ENCODE data around the gene HOXA13.

HOXA13 gene

DNA sequence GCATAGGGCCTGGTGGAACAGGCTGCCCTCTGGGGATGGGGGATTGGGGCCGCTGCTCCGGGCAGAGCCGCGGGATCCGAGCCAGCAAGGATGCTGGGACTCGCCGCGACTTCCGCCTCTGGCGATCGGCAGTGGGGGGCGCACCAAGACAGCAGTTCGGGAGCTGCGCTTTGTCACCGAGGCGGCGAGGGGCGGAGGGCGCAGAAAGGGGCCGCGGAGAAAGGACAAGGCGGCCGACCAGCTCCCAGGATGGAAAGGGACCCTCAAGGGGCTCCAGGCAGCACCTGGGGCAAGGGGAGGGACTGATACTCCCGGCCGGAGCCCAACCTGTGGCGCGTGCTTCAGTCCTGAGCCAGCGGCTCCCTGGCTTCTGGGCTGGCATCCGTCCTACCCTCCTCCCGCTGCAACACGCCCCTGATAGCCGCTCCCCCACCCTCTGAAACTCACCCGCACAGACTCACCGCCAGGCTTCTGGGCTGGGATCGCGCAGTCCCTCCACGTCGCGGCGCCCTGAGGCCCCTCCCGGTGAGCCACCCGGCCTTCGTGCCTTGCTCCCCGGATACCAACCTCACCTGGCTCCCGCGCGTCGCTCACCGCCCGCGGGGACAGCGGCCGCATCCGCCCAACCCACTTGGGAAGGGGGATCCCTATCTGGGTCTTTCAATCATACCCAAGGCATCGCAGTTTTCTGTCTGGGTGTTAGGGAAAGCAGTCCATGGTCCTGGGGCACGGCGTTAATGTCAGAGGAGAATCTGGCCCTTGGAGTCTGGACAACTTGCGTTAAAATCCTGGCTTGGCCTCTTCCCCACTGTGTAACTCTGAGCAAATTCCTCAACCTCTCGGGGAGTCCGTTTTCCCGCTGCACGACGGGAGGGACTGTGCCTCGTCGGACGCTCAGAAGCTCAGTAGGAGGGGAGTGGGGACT, 35.8 kb upstream of the HOXA13 start:
- peak; percentile 32 for DNase-seq

DNA sequence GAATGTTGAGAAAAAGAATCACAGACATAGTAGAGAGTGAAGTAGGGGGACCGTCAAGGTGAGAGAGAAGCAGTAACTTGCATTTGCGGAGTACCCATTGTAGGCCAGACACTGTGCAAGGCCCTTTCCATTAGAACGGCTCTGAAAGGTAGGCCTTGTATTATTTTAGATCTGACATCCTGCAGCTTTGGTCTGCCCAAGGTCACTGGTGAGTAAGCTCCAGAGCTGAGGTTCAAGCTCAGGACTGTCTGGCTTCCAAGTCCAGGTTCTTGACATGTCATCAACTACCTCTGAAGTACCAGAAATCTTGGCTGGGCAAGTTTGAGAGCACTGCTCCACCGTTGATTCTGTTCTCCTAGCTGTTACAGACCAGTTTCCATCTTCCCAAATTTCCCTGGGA, 29.6 kb upstream of the HOXA13 start:
- DNase-seq: no peak

DNA sequence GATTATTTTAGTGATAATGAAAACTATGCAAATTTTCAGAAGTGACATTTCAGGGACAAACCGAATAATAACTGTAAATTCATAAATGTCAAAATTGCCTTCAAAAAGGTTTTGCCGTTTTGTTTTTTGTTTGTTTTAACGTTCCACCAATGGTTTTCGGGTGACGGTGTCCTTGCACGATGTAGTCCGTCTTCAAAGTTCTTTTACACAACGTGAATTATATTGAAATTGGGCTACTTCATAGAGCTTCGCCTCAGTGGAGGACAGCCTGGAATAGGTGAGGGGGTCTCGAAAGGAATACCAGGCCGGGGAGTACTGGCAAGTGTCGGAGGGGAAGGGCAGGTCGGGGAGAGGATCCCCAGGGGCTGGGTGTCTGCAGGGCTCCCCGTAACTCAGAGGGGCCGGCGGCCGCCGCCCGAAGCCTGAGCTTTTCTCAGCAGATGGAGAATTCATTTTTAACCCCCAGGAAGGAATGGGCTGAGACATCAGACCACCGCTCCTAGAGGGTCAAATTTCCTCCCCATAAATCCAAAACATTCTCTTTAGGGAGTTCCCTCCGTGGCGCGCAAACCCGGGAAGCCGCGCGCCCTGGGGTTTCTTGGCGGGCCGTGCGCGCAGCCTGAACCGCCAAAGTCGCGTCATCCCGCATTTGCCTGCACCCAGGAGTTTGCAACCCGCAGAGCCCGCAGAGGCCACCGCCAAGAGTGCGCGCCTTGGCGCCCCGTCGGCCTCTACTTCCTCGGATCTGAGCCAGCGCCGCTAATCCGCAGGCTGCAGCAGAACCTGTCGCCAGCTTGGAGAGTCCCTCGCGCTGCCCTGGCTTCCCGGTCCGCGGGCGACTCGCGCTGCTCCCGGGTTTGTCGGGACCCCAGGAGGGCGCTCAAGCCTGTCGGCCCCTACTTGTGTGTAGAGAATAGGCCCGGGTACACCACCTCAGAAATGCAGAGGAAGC, 25.4 kb upstream of the HOXA13 start:
- DNase-seq: no peak

DNA sequence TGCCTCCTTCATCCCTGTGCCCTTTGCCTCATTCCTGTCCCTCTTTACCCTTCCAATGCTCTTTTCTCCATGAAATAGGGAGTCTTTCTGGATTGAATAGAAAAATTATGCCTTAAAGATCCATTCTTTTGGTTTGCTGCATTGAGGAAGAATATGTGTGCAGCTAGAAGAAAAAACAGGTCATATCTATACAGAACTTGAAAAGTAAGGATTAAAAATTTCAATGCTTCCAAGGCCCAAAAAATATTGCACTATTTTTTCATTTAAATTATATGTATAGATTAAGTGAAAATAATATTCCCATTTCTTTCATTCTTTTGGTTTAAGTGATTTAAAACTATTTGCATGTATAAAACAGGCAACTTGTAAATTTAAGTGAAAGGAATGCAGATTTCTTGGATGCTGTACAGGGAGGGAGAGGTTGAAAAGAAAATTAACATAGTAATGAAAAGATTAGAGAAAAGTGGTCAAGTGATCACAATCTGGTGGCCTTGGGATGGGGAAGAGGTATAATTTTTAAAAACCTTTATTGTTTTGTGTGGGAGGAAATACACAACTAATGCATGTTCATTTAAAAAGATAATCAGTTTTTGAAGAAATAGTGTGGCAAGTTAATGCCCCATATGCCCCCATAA, 24.2 kb upstream of the HOXA13 start:
- DNase-seq: no peak

DNA sequence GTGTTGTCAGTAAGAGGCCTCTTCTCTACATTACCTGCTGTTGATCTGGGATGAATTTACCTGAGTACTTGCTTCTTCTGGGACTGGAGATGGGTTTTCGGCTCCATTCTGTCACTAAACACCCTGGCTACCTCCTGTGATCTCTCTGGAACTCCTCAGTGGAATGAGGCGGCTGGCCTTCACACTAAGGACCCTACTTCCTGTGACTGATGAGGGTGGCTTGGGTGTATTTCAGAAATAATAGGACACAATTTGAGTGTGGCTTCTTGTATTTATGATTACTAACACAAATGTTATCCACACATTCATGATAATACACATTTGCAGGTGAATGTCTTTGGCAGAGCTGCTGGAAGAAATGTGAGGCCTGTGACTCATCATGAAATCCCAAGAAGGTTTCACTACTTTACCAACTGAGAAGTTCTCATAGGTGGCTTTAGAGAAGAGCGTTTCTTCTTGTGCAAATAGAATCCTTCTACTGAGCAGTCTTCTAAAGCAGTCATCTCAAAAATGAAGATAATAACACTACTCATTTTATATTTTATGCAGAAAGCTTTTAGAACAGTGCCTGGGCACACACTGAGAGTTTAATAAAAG, 21.4 kb upstream of the HOXA13 start:
- no peak for DNase-seq

DNA sequence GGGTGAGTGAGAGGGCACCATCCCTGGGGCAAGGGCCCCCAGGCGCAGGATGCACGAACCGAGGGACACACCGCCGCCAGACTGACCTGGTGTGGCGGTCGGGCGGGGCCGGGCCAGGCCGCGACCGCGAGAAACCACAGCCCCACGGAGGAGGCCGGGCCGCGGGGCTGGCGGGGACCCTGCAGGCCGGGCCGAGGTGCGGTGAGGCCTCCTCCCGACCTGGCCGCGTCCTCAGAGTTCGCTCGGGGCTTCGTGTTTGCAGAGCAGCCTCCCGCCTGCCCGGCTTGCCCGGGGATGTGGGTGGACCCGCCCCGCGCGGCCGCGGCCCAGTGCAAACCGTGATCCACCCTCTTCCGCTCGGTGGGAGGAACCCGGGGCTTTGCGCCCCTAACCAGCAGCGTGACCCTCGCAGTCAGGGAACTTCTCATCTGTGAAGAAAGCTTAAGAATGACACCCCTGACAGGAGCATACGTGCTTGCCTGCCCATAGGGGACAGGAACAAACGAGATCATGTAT, 20.6 kb upstream of the HOXA13 start:
- no peak for DNase-seq

DNA sequence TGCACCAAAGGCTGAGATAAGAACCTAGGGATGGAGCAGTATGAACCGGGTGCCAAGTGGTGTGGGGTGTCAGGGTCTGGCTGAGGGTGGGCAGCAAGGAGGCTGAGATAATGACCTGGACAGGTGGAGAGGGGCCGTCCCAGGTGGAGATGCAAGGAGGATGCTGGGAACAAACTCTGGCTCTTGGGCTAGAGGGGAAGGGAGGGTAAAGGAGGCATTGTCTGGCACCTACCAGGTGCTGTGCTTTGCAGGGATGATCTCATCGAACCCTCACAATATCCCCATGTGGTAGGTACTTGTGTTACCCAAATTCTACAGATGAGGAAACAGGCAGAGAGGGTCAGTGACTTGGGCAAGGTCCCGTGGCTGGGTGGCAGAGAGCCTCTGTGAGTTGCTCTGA, 19.9 kb upstream of the HOXA13 start:
- no peak for DNase-seq

DNA sequence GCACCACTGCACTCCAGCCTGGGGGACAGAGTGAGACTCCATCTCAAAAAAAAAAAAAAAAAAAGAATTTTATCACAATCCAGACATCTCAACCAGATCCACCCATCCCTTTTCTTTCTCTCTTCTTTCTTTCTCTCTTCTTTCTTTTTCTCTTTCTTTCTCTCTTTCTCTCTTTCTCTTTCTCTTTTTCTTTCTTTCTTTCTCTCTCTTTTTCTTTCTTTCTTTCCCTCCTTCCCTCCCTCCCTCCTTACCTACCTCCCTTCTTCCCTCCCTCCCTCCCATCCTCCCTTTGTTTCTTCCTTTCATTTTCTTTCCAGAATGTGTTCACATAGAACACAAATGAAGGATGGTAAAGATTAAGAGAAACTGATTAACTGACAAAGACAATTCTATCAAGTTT, 18.1 kb upstream of the HOXA13 start:
- DNase-seq: no peak

DNA sequence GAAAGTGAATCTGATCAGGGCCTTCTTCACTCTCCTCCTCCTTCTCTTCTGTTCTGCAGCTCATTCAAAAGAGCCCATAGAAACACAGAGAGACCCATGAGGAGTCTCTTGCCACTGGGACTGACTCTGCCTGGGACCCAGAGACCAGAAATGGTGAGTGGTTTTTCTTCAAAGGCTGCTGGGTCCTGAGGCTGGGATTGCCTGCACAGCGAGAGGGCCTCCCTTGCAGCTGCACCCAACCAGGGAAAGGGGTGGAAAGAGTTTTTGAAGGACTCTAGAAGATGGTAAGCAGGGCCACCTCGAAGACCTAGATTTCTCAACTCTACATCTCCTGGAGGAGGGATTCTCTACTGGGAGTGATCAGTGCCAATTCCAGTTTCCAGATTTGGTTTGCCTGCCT, 15.5 kb upstream of the HOXA13 start:
- no peak for DNase-seq

DNA sequence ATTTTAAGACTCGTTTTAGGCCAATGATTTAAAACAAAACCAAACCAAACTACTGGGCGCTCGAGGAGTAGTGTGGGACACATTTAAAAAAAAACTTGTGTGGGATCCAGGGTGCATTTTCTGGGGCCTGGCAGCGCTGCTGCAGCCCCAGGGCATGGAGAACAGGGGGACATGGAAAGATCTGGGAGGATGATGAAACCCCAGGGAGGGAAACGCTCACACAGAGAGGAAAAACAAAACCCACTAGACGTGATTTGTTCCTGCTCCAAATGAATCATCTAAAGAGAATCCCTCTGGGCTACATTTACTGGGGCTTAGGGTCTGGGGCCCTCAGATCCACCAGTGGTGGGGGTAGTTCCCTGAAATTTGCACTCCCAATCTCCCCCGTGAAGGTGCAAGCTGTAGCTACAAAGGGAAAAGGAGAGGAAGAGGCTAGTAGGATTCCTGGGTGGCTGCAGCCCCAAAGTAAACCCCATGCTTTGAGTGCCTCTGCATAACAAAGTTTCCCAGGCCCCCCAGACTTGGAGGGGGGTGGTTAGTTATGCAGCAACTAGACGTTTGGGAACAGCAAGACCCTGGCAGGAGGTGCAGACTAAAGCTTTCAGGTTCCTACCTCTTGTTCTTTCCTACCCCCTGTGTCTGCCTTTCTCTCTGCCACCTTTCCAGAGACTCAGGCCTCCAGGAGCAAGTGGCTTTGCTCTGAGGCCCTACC, 14.5 kb upstream of the HOXA13 start:
- DNase-seq: no peak

DNA sequence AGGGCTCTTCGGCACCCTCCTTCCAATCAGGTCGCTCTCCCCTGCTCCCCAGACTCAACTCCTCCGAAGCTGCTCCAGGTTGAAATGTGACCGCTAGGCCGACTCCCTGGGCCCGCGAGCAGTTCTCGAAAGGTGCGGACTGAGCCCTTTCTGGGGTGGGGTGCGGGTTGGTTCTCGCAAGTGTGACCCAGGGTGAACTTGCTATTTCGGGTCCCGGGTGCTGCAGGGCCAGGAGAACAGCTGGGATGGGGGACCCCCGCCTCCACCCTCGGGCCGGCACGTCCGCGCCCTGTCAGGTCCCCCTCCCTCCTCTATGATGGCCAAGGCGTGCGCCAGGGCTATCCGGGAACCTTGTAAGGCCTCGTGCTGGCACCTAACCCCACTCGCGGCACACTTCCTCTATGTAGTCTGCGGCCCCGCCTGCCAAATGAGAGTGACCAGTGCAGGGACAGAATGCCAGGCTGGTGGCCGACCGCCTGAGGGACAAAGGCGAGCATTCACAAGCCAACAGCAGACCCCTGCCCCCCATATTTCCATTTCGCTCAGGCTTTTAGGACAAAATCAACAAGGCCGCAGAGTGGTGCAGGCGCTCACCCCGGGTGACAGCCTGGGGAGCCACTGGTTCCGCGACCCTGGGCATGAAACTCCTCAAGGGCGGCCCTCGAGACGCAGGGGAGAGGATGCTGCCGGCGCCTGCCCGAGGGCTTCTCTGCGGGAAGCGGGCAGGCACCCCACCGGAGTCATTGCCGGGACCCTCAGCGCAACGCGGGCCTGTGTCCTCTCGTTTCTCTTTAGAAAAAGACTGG, 13.7 kb upstream of the HOXA13 start:
- DNase-seq: no peak

DNA sequence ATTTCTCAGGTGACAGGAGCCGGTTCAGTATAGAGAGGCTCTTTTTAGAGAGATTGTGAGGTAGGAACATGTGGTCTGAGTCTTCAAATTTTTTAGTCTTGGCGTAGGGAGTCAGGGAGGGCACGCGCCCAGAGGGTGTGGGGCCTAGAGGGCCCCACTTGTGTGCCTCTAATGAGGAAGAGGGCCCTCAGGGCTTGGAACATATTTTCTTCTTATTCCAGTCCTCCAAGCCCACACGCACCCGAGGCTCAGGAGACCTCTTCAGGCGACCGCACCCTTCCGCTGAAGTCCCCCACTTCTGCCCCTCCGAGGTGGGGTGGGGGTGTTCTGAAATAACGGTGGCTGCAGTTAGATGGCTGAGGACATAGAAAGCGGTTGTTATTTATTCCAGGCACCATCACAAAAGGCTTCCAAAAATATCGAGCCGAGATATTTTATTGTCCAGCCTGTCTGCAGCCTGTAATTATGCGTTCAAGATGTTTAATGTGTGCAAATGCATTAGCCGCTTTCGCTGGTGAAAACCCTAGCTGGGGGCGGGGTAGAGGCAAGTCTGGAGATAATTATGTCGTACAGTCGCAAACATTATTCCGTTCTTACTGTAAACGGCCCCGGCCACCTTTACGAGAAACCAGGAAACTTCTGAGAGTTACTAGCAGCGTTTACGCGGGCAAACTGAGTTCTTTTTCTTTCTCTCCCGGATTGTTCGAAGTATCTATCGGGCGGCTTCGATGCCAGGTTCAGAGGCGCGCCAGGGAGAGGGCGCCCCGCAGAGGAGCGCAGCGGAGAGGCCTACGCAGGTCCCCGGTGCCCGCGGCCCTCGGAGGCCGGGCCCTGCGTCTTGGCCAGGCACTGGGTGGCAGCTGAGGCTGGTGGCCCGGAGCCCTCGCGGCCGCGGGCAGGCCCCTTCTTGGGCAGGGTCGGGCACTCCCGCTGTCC, 12.9 kb upstream of the HOXA13 start:
- DNase-seq: no peak

DNA sequence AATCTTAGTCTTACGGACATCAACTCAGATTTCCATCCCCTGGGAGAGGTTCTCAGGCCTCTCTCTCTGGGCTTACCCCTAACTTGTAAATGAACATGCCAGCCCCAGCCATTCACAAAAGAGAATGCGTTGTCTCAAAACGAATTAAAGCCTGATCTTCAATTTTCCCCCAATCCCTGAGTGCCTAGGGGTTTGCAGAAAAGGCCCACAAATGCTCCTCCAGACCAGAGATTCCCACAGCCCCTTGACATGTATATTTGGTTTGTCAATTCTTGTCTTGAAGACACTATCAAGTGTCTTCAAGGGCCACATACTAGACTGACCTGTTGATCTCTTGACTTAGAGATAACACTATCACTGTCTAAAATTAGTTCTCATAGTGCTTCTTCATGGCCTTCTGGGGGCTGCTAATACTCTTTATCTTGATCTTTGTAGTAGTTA, 11.9 kb upstream of the HOXA13 start:
- no peak for DNase-seq

DNA sequence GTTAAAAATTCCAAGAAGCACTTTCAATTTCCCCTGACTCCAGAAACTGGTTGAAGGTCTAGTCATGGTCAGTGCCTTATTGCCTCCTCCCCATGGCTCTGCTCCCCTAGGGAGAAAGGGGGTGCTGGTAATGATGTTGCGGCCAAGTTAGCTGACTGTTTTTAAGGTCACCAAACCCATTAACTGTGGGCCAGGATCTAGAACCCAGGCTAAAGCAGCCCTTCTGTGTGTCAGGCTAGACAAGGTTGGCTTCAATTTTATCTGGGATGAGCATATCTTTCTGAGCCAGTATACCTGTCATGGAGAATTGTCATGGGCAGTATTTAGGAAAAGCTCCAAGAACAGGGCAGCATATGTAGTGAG, 11.2 kb upstream of the HOXA13 start:
- DNase-seq: no peak

DNA sequence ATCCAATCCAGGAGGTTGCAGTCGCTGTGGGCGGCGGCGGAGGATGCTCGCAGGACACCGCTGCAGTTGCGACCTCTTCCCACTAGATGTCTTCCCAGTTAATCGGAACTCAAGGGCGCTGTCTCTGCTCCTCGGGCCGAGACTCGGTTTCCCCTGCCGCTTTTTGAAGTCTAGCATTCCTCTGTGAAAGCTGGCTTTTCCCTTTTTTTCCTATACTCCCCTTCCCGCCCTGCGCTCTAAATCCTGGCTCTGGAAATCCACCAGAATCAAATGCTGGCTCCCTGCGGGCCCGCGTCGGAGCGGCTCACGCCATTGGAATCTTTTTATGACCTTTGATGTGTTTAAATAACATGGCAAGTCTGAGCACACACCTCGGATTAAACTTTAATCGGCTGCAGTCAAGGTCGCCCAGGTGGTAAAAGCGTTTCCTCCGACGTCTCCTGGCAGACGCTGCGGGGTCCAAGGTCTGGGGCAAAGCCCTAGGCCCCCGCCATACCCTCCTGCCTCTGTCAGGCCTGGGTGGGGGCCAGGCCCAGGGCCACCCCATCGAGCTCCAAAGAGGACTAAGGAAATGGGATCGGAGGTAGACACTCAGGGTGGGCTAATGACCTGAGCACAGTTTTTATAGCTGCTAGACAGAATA, 10.7 kb upstream of the HOXA13 start:
- DNase-seq: no peak

DNA sequence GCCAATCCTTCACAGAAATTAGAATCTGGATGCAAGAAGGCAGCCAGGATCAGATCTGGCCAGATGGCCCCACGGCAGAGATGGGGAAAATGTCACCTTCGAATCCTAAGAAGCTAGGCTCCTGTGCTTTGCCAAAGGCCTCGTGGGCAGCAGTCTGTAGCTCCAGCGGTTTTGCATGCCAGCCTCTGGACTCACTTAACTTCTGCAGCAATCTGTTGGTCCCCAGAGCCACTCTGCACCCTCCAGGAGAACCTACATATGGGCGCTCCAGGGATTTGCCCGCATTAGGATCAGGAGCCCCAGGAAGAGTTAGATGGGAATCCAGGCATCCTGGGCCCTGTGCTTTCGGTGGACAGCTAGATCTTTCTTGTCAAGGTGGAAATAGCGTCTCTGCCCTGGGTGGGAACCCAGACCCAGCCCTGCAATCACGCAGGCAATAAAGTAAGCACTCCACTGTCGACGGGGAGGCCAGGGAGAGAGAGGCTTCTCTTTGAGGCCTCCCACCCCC, 10.1 kb upstream of the HOXA13 start:
- DNase-seq: no peak

DNA sequence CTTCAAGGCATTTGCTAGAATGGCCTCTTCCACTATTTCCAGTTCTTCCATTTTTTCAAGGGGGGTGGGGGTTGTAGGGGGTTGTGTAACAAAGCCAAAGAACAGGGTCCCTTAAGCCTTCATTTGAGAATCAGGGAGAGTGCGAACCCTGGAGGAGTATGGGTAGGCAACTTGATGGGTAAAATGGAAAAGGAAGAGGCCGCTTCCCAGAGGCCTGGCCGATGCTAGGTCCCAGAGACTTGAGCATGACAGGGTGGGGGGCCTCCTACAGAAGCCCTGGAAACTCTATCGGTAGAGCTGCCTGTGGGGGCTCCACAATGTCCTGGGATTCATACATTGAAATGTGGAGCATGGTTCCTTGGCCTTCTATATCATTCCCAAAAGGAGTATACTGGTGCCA, 9.1 kb upstream of the HOXA13 start:
- DNase-seq: no peak

DNA sequence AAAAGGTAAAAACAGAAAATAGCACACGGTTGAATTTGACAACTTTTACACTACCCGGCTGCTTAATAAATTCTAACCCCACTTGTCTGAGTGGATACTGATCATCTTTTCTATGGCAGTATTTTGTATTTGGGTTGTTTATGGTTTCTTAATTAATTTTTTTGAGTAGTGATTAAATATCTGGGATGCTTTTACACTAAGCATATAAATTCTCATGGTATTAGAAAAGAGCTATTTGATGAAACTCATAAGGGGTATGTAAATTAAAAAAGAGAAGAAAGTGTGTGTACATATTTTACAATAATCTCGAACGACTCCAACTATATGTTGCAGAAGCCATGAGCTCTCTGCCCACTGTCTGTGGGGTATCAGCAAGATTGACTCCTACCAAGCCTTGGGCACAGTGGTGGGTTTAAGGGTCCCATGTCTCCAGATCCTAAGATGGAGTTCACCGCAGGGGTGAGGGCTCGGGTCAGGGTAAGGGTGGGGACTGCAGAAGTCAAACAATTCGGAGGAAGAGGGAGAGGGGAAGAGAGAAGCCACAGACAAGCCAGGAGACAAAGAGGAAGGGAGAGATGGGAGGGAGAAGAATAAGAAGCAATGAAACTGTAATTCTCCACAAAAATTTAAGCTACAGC, 7.6 kb upstream of the HOXA13 start:
- no peak for DNase-seq

Measured in DMS 273 treated with DMSO at 0.1 percent for 48 hours (cell line).